ENCODE data around the gene PP2D1.

PP2D1 gene

DNA sequence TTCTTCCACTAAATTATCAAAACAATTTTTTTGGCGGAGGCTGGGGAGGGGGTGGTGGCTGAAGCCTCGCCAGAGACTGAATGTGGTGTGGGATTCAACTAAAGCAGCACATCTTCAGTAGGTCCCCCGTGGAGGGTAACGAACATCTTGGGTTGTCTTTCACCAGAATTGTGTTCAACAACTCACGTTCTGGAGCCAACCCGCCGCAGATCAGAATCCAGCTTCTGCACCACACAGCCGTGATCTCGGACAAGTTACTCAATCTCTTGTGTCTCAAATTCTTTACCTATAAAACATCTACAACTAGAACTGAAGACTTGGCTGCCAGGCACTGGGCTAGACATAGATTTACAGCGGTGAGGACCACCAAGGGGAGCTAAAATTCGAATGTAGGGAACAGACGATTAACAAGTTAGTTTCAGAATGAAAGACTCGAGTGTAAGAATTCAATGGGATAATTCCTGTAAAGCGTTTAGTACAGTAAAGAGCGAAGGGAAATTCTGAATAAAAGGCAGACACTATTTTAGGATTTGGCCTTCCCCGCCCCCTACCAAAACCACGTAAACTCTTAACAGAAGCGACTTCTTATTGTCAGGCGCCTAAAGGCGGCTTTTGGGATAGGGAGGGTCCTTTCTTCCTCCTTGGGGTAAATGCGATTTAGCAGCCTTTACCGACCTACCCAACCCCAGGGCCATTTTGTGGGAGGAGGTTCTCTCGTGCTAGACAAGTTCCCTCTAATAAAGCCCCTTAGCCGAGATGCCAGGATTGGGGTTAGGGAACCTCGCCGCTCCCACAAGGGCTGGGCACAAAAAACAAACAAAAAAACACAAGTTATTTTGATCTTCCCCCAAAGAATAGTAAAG lies 65.9 kb downstream of the PP2D1 start:
- TF ChIP-seq, protein P1, sequence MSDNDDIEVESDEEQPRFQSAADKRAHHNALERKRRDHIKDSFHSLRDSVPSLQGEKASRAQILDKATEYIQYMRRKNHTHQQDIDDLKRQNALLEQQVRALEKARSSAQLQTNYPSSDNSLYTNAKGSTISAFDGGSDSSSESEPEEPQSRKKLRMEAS (IDR thresholded peaks at IDR 0.05; ENCODE audit: low read depth, low read length) = no peak
- TF ChIP-seq POLR2A (IDR thresholded peaks at IDR 0.05; ENCODE audit: extremely low read depth, insufficient read length) (no peak), CTCF (IDR thresholded peaks at IDR 0.05; ENCODE audit: low read depth, low read length) (no peak), MYC (IDR thresholded peaks at IDR 0.05; ENCODE audit: low read depth, low read length) (no peak)
- H3K4me3 ChIP-seq (ENCODE audit: low read depth, low read length) = peak overlapping the region; percentile 89
- DNase-seq (ENCODE audit: low read depth) = peak; percentile 53

DNA sequence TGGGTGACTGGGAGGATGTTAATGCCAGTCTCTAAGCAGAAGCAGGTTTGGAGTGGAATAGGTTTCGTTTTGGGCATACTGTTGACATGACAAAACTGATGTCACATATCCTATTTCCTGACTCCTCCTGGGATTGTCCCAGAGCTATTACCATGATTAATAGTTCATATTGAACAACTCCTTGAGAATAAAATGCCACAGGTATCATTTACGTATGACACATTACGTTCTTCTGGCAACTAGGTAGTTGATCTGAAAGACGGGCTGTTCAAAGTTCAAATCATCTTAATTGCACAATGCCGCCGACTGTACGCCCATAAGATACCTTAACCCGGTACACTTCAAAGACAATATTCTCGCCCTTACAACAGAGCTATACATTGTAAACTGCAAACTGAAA lies 66.5 kb downstream of the PP2D1 start:
- DNase-seq (ENCODE audit: low read depth) = peak; percentile 51
- peak overlapping the region; percentile 89 for H3K4me3 ChIP-seq (ENCODE audit: low read depth, low read length)
- no peak for TF ChIP-seq MYC (IDR thresholded peaks at IDR 0.05; ENCODE audit: low read depth, low read length)
- no peak for TF ChIP-seq CTCF (IDR thresholded peaks at IDR 0.05; ENCODE audit: low read depth, low read length)
- TF ChIP-seq POLR2A (IDR thresholded peaks at IDR 0.05; ENCODE audit: extremely low read depth, insufficient read length) = no peak
- TF ChIP-seq, protein P1 (IDR thresholded peaks at IDR 0.05; ENCODE audit: low read depth, low read length) = no peak

DNA sequence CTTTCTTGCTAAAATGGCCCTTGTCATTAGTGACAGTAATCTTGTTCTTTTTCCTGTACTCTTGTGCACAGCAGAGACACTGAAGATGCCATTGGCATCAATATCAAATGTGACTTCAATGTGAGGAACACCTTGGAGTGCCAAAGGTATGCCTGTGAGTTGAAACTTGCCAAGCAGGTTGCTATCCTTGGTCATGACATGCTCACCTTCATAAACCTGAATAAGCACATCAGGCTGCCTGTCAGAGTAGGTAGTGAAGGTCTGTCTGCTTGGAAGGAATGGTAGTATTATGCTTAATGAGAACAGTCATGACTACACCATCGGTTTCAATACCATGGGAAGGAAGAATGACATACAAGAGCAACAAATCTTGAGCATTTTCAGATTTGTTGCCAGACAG lies 71.4 kb downstream of the PP2D1 start:
- TF ChIP-seq MYC (IDR thresholded peaks at IDR 0.05; ENCODE audit: low read depth, low read length) (no peak), POLR2A (IDR thresholded peaks at IDR 0.05; ENCODE audit: extremely low read depth, insufficient read length) (no peak), CTCF (IDR thresholded peaks at IDR 0.05; ENCODE audit: low read depth, low read length) (no peak)
- TF ChIP-seq, protein P1 (IDR thresholded peaks at IDR 0.05; ENCODE audit: low read depth, low read length) = no peak
- no peak for DNase-seq (ENCODE audit: low read depth)
- H3K4me3 ChIP-seq (ENCODE audit: low read depth, low read length) = no peak overlapping the region

- DNase-seq (ENCODE audit: low read depth) = no peak
- H3K4me3 ChIP-seq (ENCODE audit: low read depth, low read length) = no peak overlapping the region
- TF ChIP-seq CTCF (IDR thresholded peaks at IDR 0.05; ENCODE audit: low read depth, low read length) (no peak), POLR2A (IDR thresholded peaks at IDR 0.05; ENCODE audit: extremely low read depth, insufficient read length) (no peak), MYC (IDR thresholded peaks at IDR 0.05; ENCODE audit: low read depth, low read length) (no peak)
- TF ChIP-seq, protein P1 (IDR thresholded peaks at IDR 0.05; ENCODE audit: low read depth, low read length) = no peak
Observed at GRCh38 chr3:19938295-19938627, 73.8 kb downstream of the PP2D1 start.

GRCh38 chr3:19937459-19938294 lies 74.4 kb downstream of the PP2D1 start:
- TF ChIP-seq POLR2A (IDR thresholded peaks at IDR 0.05; ENCODE audit: extremely low read depth, insufficient read length) = no peak
- TF ChIP-seq, protein P1 (IDR thresholded peaks at IDR 0.05; ENCODE audit: low read depth, low read length) = no peak
- no peak for TF ChIP-seq MYC (IDR thresholded peaks at IDR 0.05; ENCODE audit: low read depth, low read length)
- TF ChIP-seq CTCF (IDR thresholded peaks at IDR 0.05; ENCODE audit: low read depth, low read length) = no peak
- H3K4me3 ChIP-seq (ENCODE audit: low read depth, low read length) = no peak overlapping the region
- no peak for DNase-seq (ENCODE audit: low read depth)
